Right cardiac atrium (tissue), 5 donors: ENCODE measurements around the gene MPC2. TPM values are rescaled to one million over a fixed set of nuclear protein-coding genes. Genes with fewer than 3 reads are reported as not detected.

ENCODE experiments used
- ATAC-seq, 2 donors: fragments of 200-7000 bp; cut with Tn5 transposase; one replicate each; pipeline versions ENCODE4 v1.8.0 to v1.9.1; 2020; ENCODE audit warnings: moderate library complexity in 2 of 2, mild to moderate bottlenecking in 1 of 2
- DNase-seq, 3 donors: peaks; one replicate each; pipeline ENCODE4 v3.0.0-alpha.2; 2020
- H3K27ac ChIP-seq: one replicate; pipeline ENCODE4 v1.5.1; 2013; ENCODE audit warnings: mild to moderate bottlenecking, low read length, control low read depth, moderate library complexity
- H3K27me3 ChIP-seq: one replicate; pipeline ENCODE4 v1.6.1; 2013; ENCODE audit not compliant: control insufficient read depth, insufficient read depth
- H3K4me1 ChIP-seq: one replicate; pipeline ENCODE4 v1.6.1; 2013; ENCODE audit warnings: low read length; ENCODE audit not compliant: control insufficient read depth, insufficient read depth
- H3K4me3 ChIP-seq: one replicate; pipeline ENCODE4 v1.5.1; 2013; ENCODE audit warnings: low read length, control low read depth
- H3K9me3 ChIP-seq: one replicate; pipeline ENCODE4 v1.6.1; 2013; ENCODE audit warnings: low read length; ENCODE audit not compliant: control insufficient read depth
- WGBS: extraction: QIAGEN DNeasy Blood & Tissue Kit; methylation state at CpG from one replicate; pipeline ENCODE4 v1.1.7; 2013; 5-methylcytosine and 5-hydroxymethylcytosine counted together
- intact Hi-C, 4 donors: fragments of 100-400 bp; cut with DNase I; formaldehyde crosslinking; loops; one replicate each; pipeline versions ENCODE4 v1.11.0 to v1.14.0; 2022 to 2023
- polyA plus RNA-seq: library from polyadenylated mRNA; stranded (reverse); fragments of 200-250 nt; gene quantifications from one replicate; pipeline ENCODE4 v1.2.3, GENCODE V29; 2013
- total RNA-seq, 4 donors: library from RNA; stranded (reverse); fragmentation: NEBNext Ultra II Directional; extraction: Animal tissue kit (Norgen Biotek cat#: 25700); gene quantifications; one replicate each; pipeline ENCODE4 v1.2.1, GENCODE V29; 2021
- donor health status: healthy with polysubstance abuse.
- donor health status: DM: no; HTN: yes; CAD: no.
- donor health status: DM: no; HTN: no; CAD: no.
- donor health status: DM: no; HTN: yes; CAD: no; lungs with severe emphysema.
- donor health status: DM: yes; HTN: yes; CAD: no.

The MPC2 gene
- total and polyA plus RNA-seq, 5 donors: 162 to 202 (median 171) TPM

- DNase-seq: no peak
- no peak for ATAC-seq
- Histone ChIP-seq H3K27me3 (no peaks in the 10 kb centered on the region), H3K4me3 (no peak overlapping the region), H3K4me1 (peaks cover 1% of the 10 kb centered on the region), H3K27ac (no peak overlapping the region), H3K9me3 (no peaks in the 10 kb centered on the region)
- intact Hi-C loops: no loop called here
Measured at GRCh38 chr1:167957710-167958109, 20.8 kb upstream of the MPC2 start.

- H3K4me1 ChIP-seq: peaks cover 1% of the 10 kb centered on the region
- H3K4me3 ChIP-seq: no peak overlapping the region
- H3K27ac ChIP-seq: no peak overlapping the region
- intact Hi-C loops: no loop called here
- H3K9me3 ChIP-seq: no peaks in the 10 kb centered on the region
- no peaks in the 10 kb centered on the region for H3K27me3 ChIP-seq
- DNase-seq (no peak), ATAC-seq (no peak)
- WGBS: 98% methylated on average over 2 of the region's 2 CpGs
Measured at GRCh38 chr1:167955915-167956314, 19.0 kb upstream of the MPC2 start.

- Histone ChIP-seq H3K4me3 (no peak overlapping the region), H3K27ac (no peak overlapping the region), H3K27me3 (no peaks in the 10 kb centered on the region), H3K9me3 (no peaks in the 10 kb centered on the region), H3K4me1 (no peaks in the 10 kb centered on the region)
- DNase-seq (no peak), ATAC-seq (no peak)
- intact Hi-C loops: no loop called here
- 68% methylated on average over 1 of the region's 1 CpG for WGBS
Measured at GRCh38 chr1:167950569-167950968, 13.7 kb upstream of the MPC2 start.

GRCh38 chr1:167949785-167950184 is 12.9 kb upstream of the MPC2 start:
- intact Hi-C loops: no loop called here

DNA sequence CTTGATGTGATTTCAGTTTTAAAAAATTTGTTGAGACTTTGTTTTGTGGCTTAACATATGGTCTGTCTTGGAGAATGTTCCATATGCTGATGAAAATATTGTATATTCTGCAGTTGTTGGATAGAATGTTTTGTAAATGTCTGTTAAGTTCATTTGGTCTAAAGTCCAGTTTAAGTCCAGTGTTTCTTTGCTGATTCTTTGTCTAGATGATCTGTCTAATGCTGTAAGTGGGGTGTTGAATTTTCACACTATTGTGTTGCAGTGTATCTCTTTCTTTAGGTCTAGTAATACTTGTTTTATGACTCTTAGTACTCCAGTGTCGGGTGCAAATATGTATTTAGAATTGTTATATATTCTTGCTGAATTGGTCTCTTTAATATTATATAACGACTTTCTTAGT is 10.9 kb upstream of the MPC2 start:
- H3K9me3 ChIP-seq: no peaks in the 10 kb centered on the region
- WGBS: 92% methylated on average over 2 of the region's 2 CpGs
- H3K27ac ChIP-seq: no peak overlapping the region
- intact Hi-C loops: no loop called here
- DNase-seq: no peak
- ATAC-seq: no peak
- H3K4me1 ChIP-seq: no peaks in the 10 kb centered on the region
- no peak overlapping the region for H3K4me3 ChIP-seq
- H3K27me3 ChIP-seq: no peaks in the 10 kb centered on the region

More at GRCh38 chr1:167949785-167950184, 12.9 kb upstream of the MPC2 start:
- Histone ChIP-seq H3K4me3 (no peak overlapping the region), H3K27me3 (no peaks in the 10 kb centered on the region), H3K27ac (no peak overlapping the region), H3K4me1 (no peaks in the 10 kb centered on the region), H3K9me3 (no peaks in the 10 kb centered on the region)
- no peak for DNase-seq
- 85% methylated on average over 3 of the region's 3 CpGs for WGBS
- no peak for ATAC-seq

DNA sequence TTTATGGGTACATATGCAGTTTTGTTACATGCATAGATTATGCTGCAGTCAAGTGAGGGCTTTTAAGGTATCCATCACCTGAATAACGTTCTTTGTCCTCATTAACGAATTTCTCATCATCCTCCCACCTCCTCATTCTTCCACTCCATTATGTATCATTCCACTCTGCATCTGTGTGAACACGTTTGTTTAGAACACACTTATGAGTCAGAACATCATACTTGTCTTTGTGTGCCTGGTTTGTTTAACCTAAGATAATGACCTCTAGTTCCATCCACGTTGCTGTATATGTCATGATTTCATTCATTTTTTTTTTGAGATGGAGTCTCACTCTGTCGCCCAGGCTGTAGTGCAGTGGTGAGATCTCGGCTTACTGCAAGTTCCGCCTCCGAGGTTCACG is 6.7 kb upstream of the MPC2 start:
- Histone ChIP-seq H3K9me3 (no peaks in the 10 kb centered on the region), H3K4me1 (no peaks in the 10 kb centered on the region), H3K27ac (no peak overlapping the region), H3K4me3 (no peak overlapping the region), H3K27me3 (no peaks in the 10 kb centered on the region)
- ATAC-seq (no peak), DNase-seq (no peak)
- WGBS: 94% methylated on average over 9 of the region's 9 CpGs
- intact Hi-C loops: no loop called here

DNA sequence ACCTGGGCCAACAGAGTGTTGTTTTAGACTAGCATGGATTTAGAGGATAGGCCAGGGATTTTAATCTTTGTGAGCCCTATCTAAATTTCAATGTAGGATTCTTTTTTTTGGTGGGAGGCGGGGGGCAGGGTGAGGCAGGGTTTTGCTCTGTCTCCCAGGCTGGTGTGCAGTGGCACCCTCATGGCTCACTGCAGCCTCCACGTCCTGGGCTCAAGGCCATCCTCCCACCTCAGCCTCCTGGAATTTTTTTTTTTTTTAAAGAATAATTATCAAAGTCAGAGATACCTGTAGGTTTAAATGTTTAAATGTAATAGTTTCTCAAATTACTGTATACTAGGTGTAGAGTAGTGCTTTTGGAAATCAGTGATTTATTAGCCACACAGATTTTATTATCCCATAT is 3.4 kb upstream of the MPC2 start:
- Histone ChIP-seq H3K4me1 (no peaks in the 10 kb centered on the region), H3K27me3 (no peaks in the 10 kb centered on the region), H3K9me3 (no peaks in the 10 kb centered on the region), H3K27ac (no peak overlapping the region), H3K4me3 (no peak overlapping the region)
- intact Hi-C loops: no loop called here
- WGBS: 94% methylated on average over 2 of the region's 2 CpGs
- ATAC-seq (no peak), DNase-seq (no peak)

GRCh38 chr1:167938080-167938636 is 1.3 kb upstream of the MPC2 start:
- Histone ChIP-seq H3K27me3 (no peaks in the 10 kb centered on the region), H3K4me1 (no peaks in the 10 kb centered on the region), H3K4me3 (peak overlapping the region; percentile 85), H3K27ac (no peak overlapping the region), H3K9me3 (no peaks in the 10 kb centered on the region)
- WGBS: 49% methylated on average over 5 of the region's 5 CpGs
- DNase-seq (no peak), ATAC-seq (no peak)
- intact Hi-C loops: loop anchor here in 3 of 4 donors (5.0 to 10.0 kb wide), 3 partner anchors 107 to 216 kb away; partner anchors contain the start of gene MPZL1 (in 2 of the 3)

DNA sequence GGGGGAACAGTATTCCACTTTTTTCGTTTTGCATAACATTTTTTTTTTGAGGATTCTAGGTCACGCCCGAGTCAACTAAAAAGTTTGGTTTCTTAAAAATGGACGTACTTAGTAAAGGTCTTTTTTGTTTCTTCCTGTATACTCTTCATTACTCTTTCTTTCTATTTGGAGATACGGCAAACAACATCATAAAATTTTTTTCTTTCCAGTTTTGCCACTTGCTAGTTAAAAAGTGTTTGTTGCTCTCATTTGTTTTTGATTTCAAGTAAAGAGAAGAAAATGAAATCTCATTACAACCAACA is 788 bp upstream of the MPC2 start:
- Histone ChIP-seq H3K9me3 (no peaks in the 10 kb centered on the region), H3K4me3 (peak overlapping the region; percentile 85), H3K27me3 (no peaks in the 10 kb centered on the region), H3K4me1 (no peaks in the 10 kb centered on the region), H3K27ac (no peak overlapping the region)
- intact Hi-C loops: loop anchor here in 3 of 4 donors (5.0 to 10.0 kb wide), 3 partner anchors 107 to 215 kb away; partner anchors contain the start of gene MPZL1 (in 2 of the 3)
- WGBS: under 1% methylated on average over 5 of the region's 5 CpGs
- no peak for DNase-seq
- ATAC-seq: no peak

DNA sequence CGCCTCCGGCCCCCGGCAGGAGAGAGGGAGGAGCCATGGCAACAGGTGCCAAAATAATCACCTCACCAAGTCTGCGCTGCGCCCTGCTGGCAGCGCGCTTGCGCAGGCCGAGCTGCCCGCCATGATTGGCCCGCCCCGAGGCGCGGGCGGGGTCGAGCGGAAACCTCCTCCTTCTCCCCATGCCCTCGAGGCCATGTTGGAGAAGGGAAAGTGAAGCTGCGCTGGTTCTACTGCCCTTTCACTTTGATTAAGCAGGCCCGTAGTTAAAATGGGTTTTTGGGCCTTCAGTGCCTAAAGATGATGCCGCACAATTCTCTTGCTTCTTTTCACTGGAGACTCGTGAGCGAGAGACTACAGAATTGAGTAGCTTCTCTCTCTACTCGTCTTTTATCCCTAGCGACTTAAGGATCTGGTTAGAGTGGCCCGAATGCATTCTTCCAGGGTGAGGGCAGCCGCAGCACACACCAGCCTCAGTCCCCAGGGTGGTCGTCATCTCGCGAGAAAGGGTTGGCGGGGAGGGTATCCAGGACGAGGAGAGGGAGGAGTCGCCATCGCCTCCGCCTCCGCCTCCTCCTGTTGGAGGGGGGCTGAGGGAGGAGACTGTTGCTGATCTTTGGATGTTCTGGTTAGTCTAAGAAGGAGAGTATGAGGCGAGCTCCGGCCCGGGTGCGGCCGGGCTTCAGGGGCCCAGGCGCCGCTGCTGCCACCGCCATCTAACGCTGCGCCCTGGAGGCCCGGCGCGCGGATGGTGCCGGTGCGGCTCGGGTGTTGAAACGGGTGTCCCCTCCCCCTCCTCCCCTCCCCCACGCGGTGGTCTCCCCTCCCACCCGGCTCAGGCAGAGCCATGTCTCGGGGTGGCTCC is 573 bp downstream of the MPC2 start, which contains the start of gene DCAF6:
Gene DCAF6, plus strand, starts transcription at position 616 of the 862 bp plus-strand sequence. Its CDS starts 229 bp downstream, at position 845.
- peak within 1 kb of the TSS; percentile 85 for H3K4me3 ChIP-seq
- H3K27ac ChIP-seq: peak within 1 kb of the TSS; percentile 90
- WGBS: under 1% methylated on average over 58 of the region's 58 CpGs
- no peaks in the 10 kb centered on the region for H3K4me1 ChIP-seq
- peak; percentile 97 to 99 (median 99) for DNase-seq
- intact Hi-C loops: loop anchor here in 3 of 4 donors (5.0 to 10.0 kb wide), 3 partner anchors 109 to 214 kb away; partner anchors contain the start of gene MPZL1 (in 2 of the 3)
- H3K9me3 ChIP-seq: no peaks in the 10 kb centered on the region
- no peaks in the 10 kb centered on the region for H3K27me3 ChIP-seq
- peak; percentile 95 to 96 for ATAC-seq
